Measurements from ENCODE around the gene METAP1D.

DNA sequence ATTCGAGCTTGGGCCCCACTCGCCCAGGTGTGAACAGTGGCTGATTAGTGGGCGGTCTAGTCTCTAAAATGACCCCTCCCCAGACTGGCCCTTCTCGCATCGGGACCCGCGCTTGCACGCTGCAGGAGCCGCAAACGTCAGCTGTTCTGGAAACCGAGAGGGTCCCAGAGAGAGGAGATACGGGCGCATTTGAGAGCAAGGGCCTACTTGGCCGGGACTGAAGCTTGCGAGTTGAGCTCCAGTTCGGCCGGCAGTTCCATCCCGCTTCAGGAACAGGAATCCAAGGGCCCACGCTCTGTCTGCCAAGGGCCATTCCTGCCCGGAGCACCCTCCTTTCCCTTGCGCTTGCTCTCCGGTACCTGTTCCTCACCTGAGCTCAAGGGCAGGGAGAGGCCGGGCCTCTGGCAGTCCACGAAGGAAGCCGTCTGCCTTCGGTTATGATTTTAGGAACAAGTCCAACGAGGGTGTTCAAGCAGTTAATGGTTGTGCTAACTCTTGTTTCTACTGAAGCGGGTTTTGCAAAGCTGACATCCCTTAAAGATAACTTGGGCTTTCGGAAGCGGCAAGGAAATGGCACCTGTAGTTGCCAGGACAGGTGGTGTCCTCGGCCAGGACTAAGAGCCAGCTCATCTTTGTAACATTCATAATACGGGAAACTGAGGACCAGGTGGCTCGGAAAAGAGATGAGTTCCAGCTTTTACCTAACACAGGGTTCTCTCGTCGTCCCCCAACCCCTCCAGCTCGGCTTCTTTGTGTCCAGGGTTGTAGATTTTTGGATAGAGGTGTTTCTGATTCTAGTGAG lies 81.7 kb downstream of the METAP1D start:
- TF ChIP-seq, protein P1, sequence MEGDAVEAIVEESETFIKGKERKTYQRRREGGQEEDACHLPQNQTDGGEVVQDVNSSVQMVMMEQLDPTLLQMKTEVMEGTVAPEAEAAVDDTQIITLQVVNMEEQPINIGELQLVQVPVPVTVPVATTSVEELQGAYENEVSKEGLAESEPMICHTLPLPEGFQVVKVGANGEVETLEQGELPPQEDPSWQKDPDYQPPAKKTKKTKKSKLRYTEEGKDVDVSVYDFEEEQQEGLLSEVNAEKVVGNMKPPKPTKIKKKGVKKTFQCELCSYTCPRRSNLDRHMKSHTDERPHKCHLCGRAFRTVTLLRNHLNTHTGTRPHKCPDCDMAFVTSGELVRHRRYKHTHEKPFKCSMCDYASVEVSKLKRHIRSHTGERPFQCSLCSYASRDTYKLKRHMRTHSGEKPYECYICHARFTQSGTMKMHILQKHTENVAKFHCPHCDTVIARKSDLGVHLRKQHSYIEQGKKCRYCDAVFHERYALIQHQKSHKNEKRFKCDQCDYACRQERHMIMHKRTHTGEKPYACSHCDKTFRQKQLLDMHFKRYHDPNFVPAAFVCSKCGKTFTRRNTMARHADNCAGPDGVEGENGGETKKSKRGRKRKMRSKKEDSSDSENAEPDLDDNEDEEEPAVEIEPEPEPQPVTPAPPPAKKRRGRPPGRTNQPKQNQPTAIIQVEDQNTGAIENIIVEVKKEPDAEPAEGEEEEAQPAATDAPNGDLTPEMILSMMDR (IDR thresholded peaks at IDR 0.05): no peak
- TF ChIP-seq POLR2A (IDR thresholded peaks at IDR 0.05) (no peak), POLR2AphosphoS5 (IDR thresholded peaks at IDR 0.05) (no peak)

All from suprapubic skin (tissue), 4 donors.